HepG2 (cell line): ENCODE results near the gene PRTN3. TPM values are rescaled to one million over a fixed set of nuclear protein-coding genes. Genes with fewer than 3 reads are reported as not detected.

ENCODE experiments used
- ATAC-seq: fragments of 200-7000 bp; cut with Tn5 transposase; 3 replicates; pipeline ENCODE4 v1.9.1; 2020; ENCODE audit warnings: mild to moderate bottlenecking, moderate library complexity
- BruUV-seq: library from RNA; stranded (reverse); fragments of 400-500 nt; replicated peaks from 2 replicates; lab custom pipeline; 2021; lab: Mats Ljungman, UMichigan
- CTCF ChIA-PET: fragments of 300-600 bp; formaldehyde crosslinking; extraction: SDS; loops from one replicate; lab custom pipeline; 2021; ENCODE audit warnings: low total read pairs, inconsistent platforms, low intra/inter-chr PET ratio; lab: Yijun Ruan, JAX
- POLR2A ChIA-PET: fragments of 350-600 bp; sonication (Branson Sonifier 250); formaldehyde crosslinking; loops from one replicate; lab custom pipeline; 2020; ENCODE audit warnings: antibody characterized with exemption, inconsistent platforms; lab: Yijun Ruan, JAX
- DNase-seq: peaks from one replicate; pipeline ENCODE4 v3.0.0-alpha.2; 2015; ENCODE audit warnings: low spot score
- FAIRE-seq: peaks from 3 replicates; lab custom pipeline; 2011; peaks lifted over from hg19 to GRCh38; lab: Jason Lieb, UNC
- H2AFZ ChIP-seq: one replicate; pipeline ENCODE4 v1.6.1; 2011; ENCODE audit warnings: low read length, inconsistent platforms
- H3K27ac ChIP-seq: fragments of 300-600 bp; 3 replicates; pipeline ENCODE4 v1.8.0; 2011; ENCODE audit warnings: mixed run types, mild to moderate bottlenecking, mixed read lengths, low read length, inconsistent platforms; ENCODE audit not compliant: insufficient read depth; ENCODE audit errors: extremely low read length
- H3K27me3 ChIP-seq, 2 experiments: fragments of 200-600 bp in 1 of 2; 2 replicates in 1 of 2; 3 replicates in 1 of 2; pipeline versions ENCODE4 v1.6.0 to v1.8.0; 2011; ENCODE audit warnings: low read length in 2 of 2, mild to moderate bottlenecking in 2 of 2, moderate library complexity in 2 of 2, inconsistent platforms in 1 of 2; ENCODE audit not compliant: insufficient read depth in 2 of 2, control insufficient read depth in 1 of 2
- H3K36me3 ChIP-seq, 2 experiments: fragments of 200-600 bp in 1 of 2; replicated peaks in 1 of 2; 2 replicates in 1 of 2; 3 replicates in 1 of 2; pipeline versions ENCODE4 v1.5.1 to v1.8.0; 2011; ENCODE audit warnings: low read length in 2 of 2, inconsistent platforms in 1 of 2; ENCODE audit not compliant: insufficient read depth in 2 of 2, control insufficient read depth in 1 of 2
- H3K4me1 ChIP-seq: 2 replicates; pipeline ENCODE4 v1.5.1; 2012; ENCODE audit warnings: low read length, inconsistent platforms; ENCODE audit not compliant: insufficient read depth
- H3K4me2 ChIP-seq: 2 replicates; pipeline ENCODE4 v1.6.0; 2011; ENCODE audit warnings: low read depth, low read length, inconsistent platforms
- H3K4me3 ChIP-seq, 3 experiments: fragments of 200-600 bp in 1 of 3; sonication (generic), shearing (Covaris generic) in 1 of 3; replicated peaks in 1 of 3; 2 replicates each; pipeline ENCODE4 v1.5.1; 2011 to 2016; ENCODE audit warnings: low read length in 3 of 3, inconsistent platforms in 2 of 3, low read depth in 2 of 3, mild to moderate bottlenecking in 2 of 3, control low read depth in 1 of 3, mixed read lengths in 1 of 3; ENCODE audit not compliant: insufficient read depth in 1 of 3
- H3K79me2 ChIP-seq: one replicate; pipeline ENCODE4 v1.6.1; 2011; ENCODE audit warnings: low read length, inconsistent platforms; ENCODE audit not compliant: insufficient read depth
- H3K9ac ChIP-seq: 2 replicates; pipeline ENCODE4 v1.6.0; 2011; ENCODE audit warnings: mild to moderate bottlenecking, low read depth, low read length, inconsistent platforms; ENCODE audit not compliant: insufficient read depth
- H3K9me3 ChIP-seq: 2 replicates; pipeline ENCODE4 v1.5.1; 2012; ENCODE audit warnings: mild to moderate bottlenecking, low read length
- H4K20me1 ChIP-seq: 2 replicates; pipeline ENCODE4 v1.6.0; 2011; ENCODE audit warnings: inconsistent platforms, mild to moderate bottlenecking, low read length, moderate library complexity; ENCODE audit not compliant: insufficient read depth
- DBP ChIP-seq: sonication (generic); formaldehyde crosslinking; IDR thresholded peaks from 2 replicates; pipeline ENCODE4 v1.4.0; 2020; ENCODE audit warnings: missing genetic modification reagents; ENCODE audit errors: not compliant biosample characterization
- E2F1 ChIP-seq: sonication (generic); formaldehyde crosslinking; IDR thresholded peaks from 2 replicates; pipeline ENCODE4 v1.5.0; 2020; ENCODE audit warnings: missing genetic modification reagents
- ESRRA ChIP-seq: sonication (generic); formaldehyde crosslinking; IDR thresholded peaks from 2 replicates; pipeline ENCODE4 v1.5.1; 2020; ENCODE audit warnings: mild to moderate bottlenecking, low read depth, missing genetic modification reagents
- FIP1L1 ChIP-seq: fragments of 200-400 bp; formaldehyde crosslinking; IDR thresholded peaks from 2 replicates; pipeline ENCODE4 v1.6.1; 2018; ENCODE audit warnings: low read depth, mild to moderate bottlenecking, low read length, moderate library complexity, borderline replicate concordance; ENCODE audit not compliant: insufficient read depth
- HES4 ChIP-seq: sonication (generic); formaldehyde crosslinking; IDR thresholded peaks from 2 replicates; pipeline ENCODE4 v1.9.0; 2021; ENCODE audit warnings: mild to moderate bottlenecking, missing genetic modification reagents, borderline replicate concordance
- IRF1 ChIP-seq: sonication (generic); formaldehyde crosslinking; IDR thresholded peaks from 2 replicates; pipeline ENCODE4 v1.4.0; 2020; ENCODE audit warnings: low read depth, mild to moderate bottlenecking, missing genetic modification reagents
- PBX3 ChIP-seq: sonication (generic); formaldehyde crosslinking; IDR thresholded peaks from 2 replicates; pipeline ENCODE4 v1.8.1; 2023; ENCODE audit warnings: missing genetic modification reagents, inconsistent platforms, borderline replicate concordance
- SNAI1 ChIP-seq: sonication (generic); formaldehyde crosslinking; IDR thresholded peaks from 2 replicates; pipeline ENCODE4 v1.5.0; 2020; ENCODE audit warnings: mild to moderate bottlenecking, missing genetic modification reagents, borderline replicate concordance
- TOPORS ChIP-seq: sonication (generic); formaldehyde crosslinking; IDR thresholded peaks from 2 replicates; pipeline ENCODE4 v1.8.0; 2023; ENCODE audit warnings: mild to moderate bottlenecking, missing genetic modification reagents
- XBP1 ChIP-seq: sonication (generic); formaldehyde crosslinking; IDR thresholded peaks from 2 replicates; pipeline ENCODE4 v1.5.0; 2020; ENCODE audit warnings: missing genetic modification reagents
- ZC3H13 ChIP-seq: sonication (generic); formaldehyde crosslinking; IDR thresholded peaks from 2 replicates; pipeline ENCODE4 v1.8.1; 2023; ENCODE audit warnings: mild to moderate bottlenecking, missing genetic modification reagents, moderate library complexity
- ZMAT3 ChIP-seq: sonication (generic); formaldehyde crosslinking; conservative IDR thresholded peaks from 2 replicates; pipeline ENCODE4 v1.7.0; 2021; ENCODE audit warnings: missing genetic modification reagents
- ZNF253 ChIP-seq: sonication (generic); formaldehyde crosslinking; IDR thresholded peaks from 2 replicates; pipeline ENCODE4 v1.8.0; 2022; ENCODE audit warnings: mild to moderate bottlenecking, missing genetic modification reagents, borderline replicate concordance
- ZNF510 ChIP-seq: sonication (generic); formaldehyde crosslinking; IDR thresholded peaks from 2 replicates; pipeline ENCODE4 v1.4.0; 2020; ENCODE audit warnings: low read depth, mild to moderate bottlenecking, missing genetic modification reagents
- ZNF570 ChIP-seq: sonication (generic); formaldehyde crosslinking; IDR thresholded peaks from 2 replicates; pipeline ENCODE4 v1.4.0; 2020; ENCODE audit warnings: mild to moderate bottlenecking, missing genetic modification reagents, borderline replicate concordance
- ZNF614 ChIP-seq: IDR thresholded peaks from 2 replicates; pipeline ENCODE4 v1.6.1; 2018; ENCODE audit warnings: missing biosample characterization, missing genetic modification reagents, inconsistent platforms, borderline replicate concordance
- ZNF639 ChIP-seq: conservative IDR thresholded peaks from 2 replicates; pipeline ENCODE4 v1.6.1; 2018; ENCODE audit warnings: missing genetic modification reagents
- ZNF780A ChIP-seq: sonication (generic); formaldehyde crosslinking; IDR thresholded peaks from 2 replicates; pipeline ENCODE4 v1.8.0; 2022; ENCODE audit warnings: mild to moderate bottlenecking, missing genetic modification reagents, moderate library complexity
- ZNF816 ChIP-seq: sonication (generic); formaldehyde crosslinking; IDR thresholded peaks from 2 replicates; pipeline ENCODE4 v1.8.0; 2022; ENCODE audit warnings: missing genetic modification reagents, mild to moderate bottlenecking, borderline replicate concordance
- WGBS: methylation state at CpG from one replicate; pipeline ENCODE4 v1.1.6; 2017; ENCODE audit warnings: low lambda C conversion rate; 5-methylcytosine and 5-hydroxymethylcytosine counted together
- in situ Hi-C: cut with HindIII; loops from 2 replicates; pipeline ENCODE4 v1.10.0; 2017; ENCODE audit warnings: low pct_unique_long_range_greater_than_20kb; ENCODE audit not compliant: extremely low pct_ligation_motif_present
- intact Hi-C: fragments of 100-400 bp; cut with micrococcal nuclease; formaldehyde crosslinking; loops from one replicate; pipeline ENCODE4 v1.10.0; 2022; ENCODE audit not compliant: unreplicated experiment
- polyA plus RNA-seq, 8 experiments: library from polyadenylated mRNA; depleted of rRNA in 3 of 8; stranded (reverse) in 7 of 8; unstranded in 1 of 8; fragments of >200 nt; fragmentation: Illumina TruSeq in 4 of 8; extraction: Trizol in 4 of 8; gene quantifications; 2 replicates each; pipeline versions ENCODE4 v1.2.1 to v1.2.3, GENCODE V29; 2011 to 2016; ENCODE audit warnings: low read depth in 4 of 8, missing spikeins in 1 of 8, mixed read lengths in 1 of 8; ENCODE audit not compliant: insufficient read depth in 1 of 8
- total RNA-seq, 5 experiments: library from RNA; depleted of rRNA; stranded (reverse); fragments of >200 nt; fragmentation: Illumina TruSeq; extraction: Trizol; gene quantifications; 2 replicates each; pipeline ENCODE4 v1.2.3, GENCODE V29; 2016; ENCODE audit warnings: low read depth in 1 of 5

The PRTN3 gene
- total and polyA plus RNA-seq, 2 of the 13 experiments (the other 11 are each of a cell fraction or from before 2014, with no cell fraction given) = not detected

- DNase-seq (no peak), ATAC-seq (peak; percentile 60), FAIRE-seq (no peak)
- Histone ChIP-seq H3K9me3 (no peaks in the 10 kb centered on the region), H3K9ac (no peak overlapping the region), H4K20me1 (no peaks in the 10 kb centered on the region), H3K4me3 (no peak overlapping the region), H3K4me1 (no peaks in the 10 kb centered on the region), H3K4me2 (no peak overlapping the region), H3K27ac (no peak overlapping the region), H2AFZ (no peak overlapping the region), H3K36me3 (peaks cover 5 to 15% of the 10 kb centered on the region in 2 experiments; a peak in 4 of 5 replicates), H3K27me3 (no peaks in the 10 kb centered on the region), H3K79me2 (peaks cover under 1% of the 10 kb centered on the region)
- intact Hi-C loops (no loop called here), in situ Hi-C loops (no loop called here)
- ChIA-PET POLR2A (interaction anchor here (0.6 to 0.8 kb wide), 3 partner anchors 12 to 27 kb away, joined by 3 to 4 read pairs (median 3); no protein-coding TSS in a partner anchor), CTCF (no interaction called here)
- WGBS = 92% methylated on average over 12 of the region's 26 CpGs
- BruUV-seq = no TSS peak
- TF ChIP-seq E2F1 (CRISPR knock-in tag) = no peak
- TF ChIP-seq ZMAT3 = no peak
- TF ChIP-seq ZC3H13 = no peak
- TF ChIP-seq DBP = no peak
- no peak for TF ChIP-seq ZNF253 (CRISPR knock-in tag)
- TF ChIP-seq ZNF780A = no peak
- TF ChIP-seq SNAI1 (CRISPR knock-in tag) = no peak
- TF ChIP-seq XBP1 (CRISPR knock-in tag) = no peak
- no peak for TF ChIP-seq ZNF639 (CRISPR knock-in tag)
- no peak for TF ChIP-seq ZNF510 (CRISPR knock-in tag)
- TF ChIP-seq FIP1L1 = no peak
- TF ChIP-seq HES4 (CRISPR knock-in tag) = no peak
- TF ChIP-seq PBX3 (CRISPR knock-in tag) = no peak
- TF ChIP-seq ZNF614 (CRISPR knock-in tag) = no peak
- TF ChIP-seq IRF1 (CRISPR knock-in tag) = no peak
- no peak for TF ChIP-seq ZNF570 (CRISPR knock-in tag)
- no peak for TF ChIP-seq ZNF816
- no peak for TF ChIP-seq TOPORS (CRISPR knock-in tag)
- no peak for TF ChIP-seq ESRRA (CRISPR knock-in tag)
These were observed 56.7 kb downstream of the PRTN3 start for GRCh38 chr19:897442-898039.
